ENCODE results near the gene LMO2. TPM values are rescaled to one million over a fixed set of nuclear protein-coding genes. Genes with fewer than 3 reads are reported as not detected.

Gene LMO2
- total RNA-seq, 4 donors from 2014 or later = 9.4 to 53.3 (median 25.8) TPM

- TF ChIP-seq CTCF (IDR thresholded peaks at IDR 0.05) = no peak
- ATAC-seq (ENCODE audit: low FRiP score) (no peak), DNase-seq (ENCODE audit: low spot score) (no peak)
These were observed 10.0 kb downstream of the LMO2 start for GRCh38 chr11:33881651-33882503.

DNA sequence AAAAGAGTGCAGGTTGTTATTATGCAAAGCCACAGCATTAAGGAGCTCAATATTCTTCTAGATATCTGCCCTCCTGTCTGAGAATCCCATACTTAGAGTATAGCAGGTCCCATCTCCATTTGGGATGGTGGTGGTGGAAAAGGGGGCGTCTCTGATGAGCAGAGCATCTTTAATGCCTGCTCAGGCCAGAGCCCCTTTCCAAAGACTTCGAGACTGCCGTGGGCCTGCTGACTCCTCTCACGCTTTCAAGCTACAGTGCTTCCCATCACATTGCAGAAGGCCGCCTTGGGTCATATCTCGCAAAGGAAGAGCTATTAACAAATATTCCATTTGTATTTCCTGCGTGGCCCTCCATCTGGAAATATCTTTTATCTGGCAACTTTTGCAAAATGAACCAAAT, 10.9 kb downstream of the LMO2 start:
- ATAC-seq (ENCODE audit: low FRiP score) (no peak), DNase-seq (ENCODE audit: low spot score) (no peak)
- TF ChIP-seq CTCF (IDR thresholded peaks at IDR 0.05) = no peak

DNA sequence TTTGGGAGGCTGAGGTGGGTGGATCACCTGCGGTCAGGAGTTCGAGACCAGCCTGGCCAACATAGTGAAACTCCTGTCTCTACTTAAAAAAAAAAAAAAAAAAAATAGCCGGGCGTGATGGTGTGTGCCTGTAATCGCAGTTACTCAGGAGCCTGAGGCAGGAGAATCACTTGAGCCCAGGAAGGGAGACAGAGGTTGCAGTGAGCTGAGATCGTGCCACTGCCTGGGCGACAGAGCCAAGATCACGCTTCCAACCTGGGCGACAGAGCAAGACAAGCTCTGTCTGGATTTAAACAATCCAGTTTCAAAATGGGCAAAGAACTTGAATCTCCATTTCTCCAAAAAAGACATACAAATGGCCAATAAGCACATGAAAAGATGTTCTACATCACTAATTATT, 12.5 kb downstream of the LMO2 start:
- ATAC-seq (ENCODE audit: low FRiP score) (no peak), DNase-seq (ENCODE audit: low spot score) (no peak)

DNA sequence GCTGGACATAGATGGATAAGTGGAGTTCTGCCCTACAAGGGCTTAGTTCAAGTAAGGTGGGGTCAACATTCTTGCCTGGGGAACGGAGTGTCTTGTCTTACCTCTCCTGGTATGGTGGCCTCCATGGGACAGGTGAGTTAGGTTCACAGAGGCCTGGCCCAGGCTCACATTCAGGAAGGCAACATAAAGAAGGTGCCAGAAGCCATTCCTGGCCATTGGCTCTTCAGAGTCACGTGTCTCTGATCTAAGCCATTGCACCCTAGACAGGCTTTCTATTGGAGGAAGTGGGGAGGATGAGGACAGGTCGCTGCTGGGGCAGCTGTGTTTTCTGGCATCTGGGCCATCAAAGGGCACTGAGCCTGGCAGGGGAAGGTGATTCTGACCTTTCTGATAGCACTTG, 14.8 kb downstream of the LMO2 start:
- ATAC-seq (ENCODE audit: low FRiP score) (no peak), DNase-seq (ENCODE audit: low spot score) (no peak)
- no peak for TF ChIP-seq CTCF (IDR thresholded peaks at IDR 0.05)

More for the DNA sequence above, 12.5 kb downstream of the LMO2 start:
- TF ChIP-seq CTCF (IDR thresholded peaks at IDR 0.05) = no peak

DNA sequence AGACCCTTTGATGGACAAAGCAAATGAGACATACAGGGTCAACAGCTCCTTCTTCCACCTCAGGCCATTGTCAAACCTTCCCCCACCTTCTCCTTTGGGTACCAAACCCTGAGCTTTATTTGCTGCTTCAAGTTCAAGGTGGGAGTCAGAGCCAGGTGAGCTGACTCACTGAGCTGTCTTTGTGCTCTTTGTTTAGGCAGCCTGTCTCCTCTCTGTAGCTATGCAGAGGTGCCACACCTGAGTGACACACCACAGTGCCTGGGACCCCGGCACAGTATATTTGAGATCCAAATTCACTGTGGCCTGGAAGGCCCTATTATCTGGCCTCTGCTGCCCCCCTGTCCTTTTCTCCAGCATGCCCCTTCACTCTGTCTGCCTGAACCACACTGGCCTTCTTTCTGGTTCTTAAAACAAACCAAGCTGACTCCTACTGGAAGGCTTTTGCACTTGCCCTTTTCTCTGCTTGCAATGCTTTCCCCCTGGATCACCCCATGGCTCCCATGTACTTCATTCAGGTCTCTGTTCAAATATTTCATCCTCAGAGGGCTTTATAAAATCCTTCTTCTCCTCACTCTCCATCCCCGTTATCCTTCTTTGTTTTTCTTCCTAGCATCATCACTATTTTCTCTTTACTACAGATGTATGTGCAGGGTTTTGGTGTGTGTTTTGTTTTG, 16.1 kb downstream of the LMO2 start:
- DNase-seq (ENCODE audit: low spot score) = no peak
- ATAC-seq (ENCODE audit: low FRiP score) = no peak
- TF ChIP-seq CTCF (IDR thresholded peaks at IDR 0.05) = no peak

DNA sequence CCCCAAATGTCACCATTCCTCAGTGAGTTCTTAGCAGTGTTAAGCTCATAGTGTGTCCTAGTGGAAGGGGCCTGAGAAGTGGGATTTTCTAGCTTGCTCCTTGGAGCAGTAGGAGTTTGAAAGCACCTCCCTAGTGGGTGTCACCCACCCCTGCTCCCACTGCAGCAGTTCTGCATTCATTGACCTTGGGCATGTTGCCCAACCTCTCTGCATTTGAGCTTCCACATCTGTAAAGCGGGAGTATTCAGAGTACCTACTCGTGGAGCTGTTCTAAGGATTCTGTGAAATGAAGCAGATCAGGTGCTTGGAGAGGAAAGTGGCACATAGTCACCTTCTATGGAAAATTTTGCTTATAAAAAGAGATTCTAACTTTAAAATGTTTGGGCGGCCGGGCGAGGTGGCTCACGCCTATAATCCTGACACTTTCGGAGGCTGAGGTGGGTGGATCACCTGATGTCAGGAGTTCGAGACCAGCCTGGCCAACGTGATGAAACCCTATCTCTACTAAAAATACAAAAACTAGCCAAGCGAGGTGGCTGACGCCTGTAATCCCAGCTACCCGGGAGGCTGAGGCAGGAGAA, 16.9 kb downstream of the LMO2 start:
- ATAC-seq (ENCODE audit: low FRiP score) = no peak
- DNase-seq (ENCODE audit: low spot score) = no peak
- TF ChIP-seq CTCF (IDR thresholded peaks at IDR 0.05) = no peak

Data from omental fat pad (tissue), 4 donors.